Prostate gland (tissue), 2 donors: ENCODE results near the gene GPX1.

ENCODE experiments used
- POLR2A ChIP-seq: fragments of 450-650 bp; IDR thresholded peaks from one replicate; pipeline ENCODE4 v1.6.1; 2016; ENCODE audit warnings: antibody characterized with exemption, mild to moderate bottlenecking
- POLR2AphosphoS5 ChIP-seq: sonication (generic); formaldehyde crosslinking; IDR thresholded peaks from one replicate; pipeline ENCODE4 v1.6.1; 2017; ENCODE audit warnings: antibody characterized with exemption
- TF ChIP-seq, protein P1 (sequence below), 4 experiments: fragments of 200-600 bp in 2 of 4; fragments of 450-650 bp in 2 of 4; sonication (generic) in 2 of 4; IDR thresholded peaks; 1 replicate in 3 of 4; 2 replicates in 1 of 4; pipeline ENCODE4 v1.5.1; 2016 to 2019; ENCODE audit warnings: antibody characterized with exemption in 4 of 4, mild to moderate bottlenecking in 2 of 4, moderate library complexity in 2 of 4

DNA sequence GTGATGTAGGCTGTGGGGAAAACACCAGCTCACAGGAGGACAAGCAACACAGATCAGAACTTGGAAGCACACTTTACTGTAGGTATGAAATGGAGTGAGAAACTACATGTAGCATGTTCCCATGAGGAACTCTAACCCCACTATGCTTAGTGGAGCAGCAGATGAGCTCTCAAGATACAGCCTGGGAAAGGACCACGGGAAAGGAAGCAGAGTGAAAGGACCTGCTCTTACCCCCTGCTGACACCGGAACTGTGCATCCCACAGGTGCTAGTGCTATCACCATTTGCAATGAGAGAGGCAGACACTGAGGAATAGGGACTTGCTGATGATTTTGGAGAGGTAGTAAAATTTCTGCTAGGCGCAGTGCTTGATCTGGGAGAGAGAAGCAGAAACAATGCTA lies 46.9 kb downstream of the GPX1 start:
- TF ChIP-seq, protein P1, sequence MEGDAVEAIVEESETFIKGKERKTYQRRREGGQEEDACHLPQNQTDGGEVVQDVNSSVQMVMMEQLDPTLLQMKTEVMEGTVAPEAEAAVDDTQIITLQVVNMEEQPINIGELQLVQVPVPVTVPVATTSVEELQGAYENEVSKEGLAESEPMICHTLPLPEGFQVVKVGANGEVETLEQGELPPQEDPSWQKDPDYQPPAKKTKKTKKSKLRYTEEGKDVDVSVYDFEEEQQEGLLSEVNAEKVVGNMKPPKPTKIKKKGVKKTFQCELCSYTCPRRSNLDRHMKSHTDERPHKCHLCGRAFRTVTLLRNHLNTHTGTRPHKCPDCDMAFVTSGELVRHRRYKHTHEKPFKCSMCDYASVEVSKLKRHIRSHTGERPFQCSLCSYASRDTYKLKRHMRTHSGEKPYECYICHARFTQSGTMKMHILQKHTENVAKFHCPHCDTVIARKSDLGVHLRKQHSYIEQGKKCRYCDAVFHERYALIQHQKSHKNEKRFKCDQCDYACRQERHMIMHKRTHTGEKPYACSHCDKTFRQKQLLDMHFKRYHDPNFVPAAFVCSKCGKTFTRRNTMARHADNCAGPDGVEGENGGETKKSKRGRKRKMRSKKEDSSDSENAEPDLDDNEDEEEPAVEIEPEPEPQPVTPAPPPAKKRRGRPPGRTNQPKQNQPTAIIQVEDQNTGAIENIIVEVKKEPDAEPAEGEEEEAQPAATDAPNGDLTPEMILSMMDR (IDR thresholded peaks at IDR 0.05): no peak
- no peak for TF ChIP-seq POLR2A
- TF ChIP-seq POLR2AphosphoS5: no peak
